ENCODE measurements around the gene PIGQ.

PIGQ gene

GRCh38 chr16:534856-535445 is 34.8 kb upstream of the PIGQ start:
- DNase-seq = no peak

GRCh38 chr16:535446-536405 is 34.0 kb upstream of the PIGQ start:
- no peak for DNase-seq

GRCh38 chr16:536746-537145 is 33.0 kb upstream of the PIGQ start:
- DNase-seq = no peak

GRCh38 chr16:537415-538335 is 32.1 kb upstream of the PIGQ start:
- DNase-seq = no peak

- DNase-seq = no peak
Measured at GRCh38 chr16:539901-540530, 29.8 kb upstream of the PIGQ start.

GRCh38 chr16:540645-541340 is 29.0 kb upstream of the PIGQ start:
- DNase-seq = no peak

- no peak for DNase-seq
Measured at GRCh38 chr16:543301-544164, 26.2 kb upstream of the PIGQ start.

GRCh38 chr16:544517-544916 is 25.3 kb upstream of the PIGQ start:
- DNase-seq = no peak

GRCh38 chr16:546909-547770 is 22.6 kb upstream of the PIGQ start:
- peak; percentile 67 for DNase-seq

- no peak for DNase-seq
Measured at GRCh38 chr16:548586-548985, 21.2 kb upstream of the PIGQ start.

- DNase-seq = no peak
Measured at GRCh38 chr16:549544-550263, 20.1 kb upstream of the PIGQ start.

GRCh38 chr16:551210-551609 is 18.6 kb upstream of the PIGQ start:
- no peak for DNase-seq

GRCh38 chr16:552171-552570 is 17.6 kb upstream of the PIGQ start:
- no peak for DNase-seq

- DNase-seq = no peak
Measured at GRCh38 chr16:553601-554296, 16.0 kb upstream of the PIGQ start.

- no peak for DNase-seq
Measured at GRCh38 chr16:554297-554621, 15.5 kb upstream of the PIGQ start.

- DNase-seq = no peak
Measured at GRCh38 chr16:554640-555365, 15.0 kb upstream of the PIGQ start.

- no peak for DNase-seq
Measured at GRCh38 chr16:555528-556473, 14.0 kb upstream of the PIGQ start.
